NCI-H748 (cell line): ENCODE data around the gene EMILIN3.

Experiments used
- DNase-seq: peaks from one replicate; lab custom pipeline; 2025; ENCODE audit not compliant: unreplicated experiment; lab: John Stamatoyannopoulos, UW

Gene EMILIN3

GRCh38 chr20:41366546-41367392 lies at the start of gene EMILIN3:
Gene EMILIN3, minus strand, starts transcription at chr20:41366818. Its CDS starts 184 bp downstream, at chr20:41366634.
- peak; percentile 66 for DNase-seq

- DNase-seq, result no peak
Observed at GRCh38 chr20:41415191-41415590, 48.6 kb upstream of the EMILIN3 start.

- DNase-seq, result no peak
Observed at GRCh38 chr20:41413169-41413568, 46.6 kb upstream of the EMILIN3 start.

GRCh38 chr20:41412324-41413120 lies 45.9 kb upstream of the EMILIN3 start:
- no peak for DNase-seq

- no peak for DNase-seq
Observed at GRCh38 chr20:41411391-41411847, 44.8 kb upstream of the EMILIN3 start.

GRCh38 chr20:41408986-41409385 lies 42.4 kb upstream of the EMILIN3 start:
- DNase-seq, result peak; percentile 53

- DNase-seq, result no peak
Observed at GRCh38 chr20:41408156-41408794, 41.7 kb upstream of the EMILIN3 start.

GRCh38 chr20:41407607-41408006 lies 41.0 kb upstream of the EMILIN3 start:
- no peak for DNase-seq

- no peak for DNase-seq
Observed at GRCh38 chr20:41406896-41407444, 40.4 kb upstream of the EMILIN3 start.

GRCh38 chr20:41406353-41406752 lies 39.7 kb upstream of the EMILIN3 start:
- DNase-seq, result no peak

- DNase-seq, result no peak
Observed at GRCh38 chr20:41405436-41405835, 38.8 kb upstream of the EMILIN3 start.

- no peak for DNase-seq
Observed at GRCh38 chr20:41403604-41404003, 37.0 kb upstream of the EMILIN3 start.

GRCh38 chr20:41398408-41398807 lies 31.8 kb upstream of the EMILIN3 start:
- no peak for DNase-seq

- no peak for DNase-seq
Observed at GRCh38 chr20:41395667-41396664, 29.3 kb upstream of the EMILIN3 start.

- no peak for DNase-seq
Observed at GRCh38 chr20:41394931-41395666, 28.5 kb upstream of the EMILIN3 start.

GRCh38 chr20:41394081-41394480 lies 27.5 kb upstream of the EMILIN3 start:
- DNase-seq, result no peak

GRCh38 chr20:41393705-41394066 lies 27.1 kb upstream of the EMILIN3 start:
- no peak for DNase-seq

- no peak for DNase-seq
Observed at GRCh38 chr20:41392871-41393704, 26.5 kb upstream of the EMILIN3 start.
